ENCODE data around the gene FBXW7.
A peak's percentile ranks its signal among the peaks of the same experiment; 100 is the strongest.

Gene FBXW7

DNA sequence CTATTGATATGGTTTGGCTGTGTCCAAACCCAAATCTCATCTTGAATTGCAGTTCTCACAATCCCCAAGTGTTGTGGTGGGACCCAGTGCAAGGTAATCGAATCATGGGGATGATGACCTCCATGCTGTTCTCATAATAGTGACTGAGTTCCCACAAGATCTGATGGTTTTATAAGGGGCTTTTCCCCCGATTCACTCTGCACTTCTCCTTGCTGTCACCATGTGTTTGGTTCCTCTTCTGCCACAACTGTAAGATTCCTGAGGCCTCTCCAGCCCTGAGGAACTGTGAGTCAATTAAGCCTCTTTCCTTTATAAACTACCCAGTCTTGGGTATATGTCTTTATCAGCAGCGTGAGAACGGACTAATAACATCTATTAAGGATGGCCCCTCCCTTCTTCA lies 68.8 kb downstream of the FBXW7 start:
- ChIA-PET POLR2A (no interaction called here), CTCF (no interaction called here)
- peaks cover 9% of the 10 kb centered on the region for H3K4me1 ChIP-seq (ENCODE audit: control insufficient read depth, insufficient read depth, low read length)
- H3K27ac ChIP-seq (ENCODE audit: extremely low read depth, low read depth, low read length), result no peak overlapping the region
- no peaks in the 10 kb centered on the region for H3K9me3 ChIP-seq (ENCODE audit: control insufficient read depth, insufficient read depth, low read depth, low read length)
- H3K4me3 ChIP-seq (ENCODE audit: low read depth, low read length), result no peak overlapping the region
- no peaks in the 10 kb centered on the region for H3K36me3 ChIP-seq (ENCODE audit: control insufficient read depth in 2 of 2, insufficient read depth in 1 of 2, low read length in 2 of 2)
- TF ChIP-seq ZSCAN23 (tag by site-specific recombination; IDR thresholded peaks at IDR 0.05) (no peak), ZNF341 (tag by site-specific recombination; IDR thresholded peaks at IDR 0.05; ENCODE audit: low read depth) (no peak), ZNF175 (tag by site-specific recombination; IDR thresholded peaks at IDR 0.05) (no peak), ZNF555 (tag by site-specific recombination; conservative IDR thresholded peaks at IDR 0.05) (no peak), ZNF132 (tag by site-specific recombination; IDR thresholded peaks at IDR 0.05; ENCODE audit: borderline replicate concordance) (no peak), ZNF24 (tag by site-specific recombination; IDR thresholded peaks at IDR 0.05) (no peak)
- TF ChIP-seq, protein P1, sequence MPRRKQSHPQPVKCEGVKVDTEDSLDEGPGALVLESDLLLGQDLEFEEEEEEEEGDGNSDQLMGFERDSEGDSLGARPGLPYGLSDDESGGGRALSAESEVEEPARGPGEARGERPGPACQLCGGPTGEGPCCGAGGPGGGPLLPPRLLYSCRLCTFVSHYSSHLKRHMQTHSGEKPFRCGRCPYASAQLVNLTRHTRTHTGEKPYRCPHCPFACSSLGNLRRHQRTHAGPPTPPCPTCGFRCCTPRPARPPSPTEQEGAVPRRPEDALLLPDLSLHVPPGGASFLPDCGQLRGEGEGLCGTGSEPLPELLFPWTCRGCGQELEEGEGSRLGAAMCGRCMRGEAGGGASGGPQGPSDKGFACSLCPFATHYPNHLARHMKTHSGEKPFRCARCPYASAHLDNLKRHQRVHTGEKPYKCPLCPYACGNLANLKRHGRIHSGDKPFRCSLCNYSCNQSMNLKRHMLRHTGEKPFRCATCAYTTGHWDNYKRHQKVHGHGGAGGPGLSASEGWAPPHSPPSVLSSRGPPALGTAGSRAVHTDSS (tag by site-specific recombination; IDR thresholded peaks at IDR 0.05), result no peak

DNA sequence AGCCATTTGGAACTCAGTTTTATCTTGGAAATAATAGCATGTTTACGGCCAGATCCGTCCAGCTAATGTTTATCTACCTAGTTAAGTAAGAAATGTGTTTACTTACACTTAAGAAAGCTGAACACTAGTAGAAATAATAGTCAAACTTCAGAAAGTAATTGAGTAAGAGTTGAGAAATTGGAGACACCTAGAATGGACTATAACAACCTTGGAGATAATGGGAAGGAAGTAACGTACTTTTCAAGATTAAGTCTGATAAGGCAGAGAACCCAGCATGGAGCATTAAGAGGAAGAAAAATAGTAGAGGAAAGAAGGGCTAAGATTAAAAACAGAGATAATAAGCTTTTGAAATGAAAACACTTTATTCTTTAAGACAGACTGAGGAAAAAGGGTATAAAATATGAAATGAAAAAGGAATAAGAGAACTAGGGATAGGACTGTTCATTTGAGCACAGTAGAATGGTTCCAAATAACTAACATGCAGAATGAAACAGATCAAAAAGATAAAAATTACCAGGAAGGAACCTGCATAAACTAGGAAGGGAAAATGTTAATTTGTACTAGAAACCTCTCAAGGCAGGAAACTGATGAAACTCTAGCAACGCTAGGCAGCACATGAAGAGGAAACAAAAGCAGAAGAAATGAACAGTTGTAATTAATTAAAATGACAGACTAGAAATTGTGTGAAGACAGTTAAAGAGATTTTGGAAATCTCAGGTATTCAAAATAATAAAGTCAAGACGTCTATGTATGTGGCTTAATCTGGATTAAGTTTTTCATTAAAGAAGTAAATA lies 71.7 kb downstream of the FBXW7 start:
- Histone ChIP-seq H3K9me3 (ENCODE audit: control insufficient read depth, insufficient read depth, low read depth, low read length) (no peaks in the 10 kb centered on the region), H3K4me3 (ENCODE audit: low read depth, low read length) (no peak overlapping the region), H3K36me3 (ENCODE audit: control insufficient read depth in 2 of 2, insufficient read depth in 1 of 2, low read length in 2 of 2) (no peaks in the 10 kb centered on the region), H3K27ac (ENCODE audit: extremely low read depth, low read depth, low read length) (no peak overlapping the region), H3K4me1 (ENCODE audit: control insufficient read depth, insufficient read depth, low read length) (peaks cover 11% of the 10 kb centered on the region)
- ChIA-PET POLR2A (no interaction called here), CTCF (interaction anchor here (0.7 to 0.9 kb wide), 3 partner anchors 37 to 566 kb away, joined by 3 to 5 read pairs (median 3); no protein-coding TSS in a partner anchor)
- TF ChIP-seq TCF7L2 (IDR thresholded peaks at IDR 0.05; ENCODE audit: borderline replicate concordance, low read depth, low read length), result peak; percentile 87
- TF ChIP-seq SP7 (tag by site-specific recombination; IDR thresholded peaks at IDR 0.05), result no peak
- no peak for TF ChIP-seq ZNF221 (tag by site-specific recombination; IDR thresholded peaks at IDR 0.05; ENCODE audit: borderline replicate concordance)
- TF ChIP-seq KLF1 (tag by site-specific recombination; IDR thresholded peaks at IDR 0.05), result no peak
- TF ChIP-seq FEZF1 (tag by site-specific recombination; IDR thresholded peaks at IDR 0.05), result peak; percentile 5; the same call in 1 of the 2 replicates
- 0 out of 2 replicates have a peak, but pooled peaks have one; percentile 69 for TF ChIP-seq ZNF843 (tag by site-specific recombination; IDR thresholded peaks at IDR 0.05)
- no peak for TF ChIP-seq ZNF670 (tag by site-specific recombination; IDR thresholded peaks at IDR 0.05; ENCODE audit: low read depth)
- TF ChIP-seq OSR2 (tag by site-specific recombination; IDR thresholded peaks at IDR 0.05), result peak; percentile 54; the same call in 1 of the 2 replicates
- TF ChIP-seq, protein P2, sequence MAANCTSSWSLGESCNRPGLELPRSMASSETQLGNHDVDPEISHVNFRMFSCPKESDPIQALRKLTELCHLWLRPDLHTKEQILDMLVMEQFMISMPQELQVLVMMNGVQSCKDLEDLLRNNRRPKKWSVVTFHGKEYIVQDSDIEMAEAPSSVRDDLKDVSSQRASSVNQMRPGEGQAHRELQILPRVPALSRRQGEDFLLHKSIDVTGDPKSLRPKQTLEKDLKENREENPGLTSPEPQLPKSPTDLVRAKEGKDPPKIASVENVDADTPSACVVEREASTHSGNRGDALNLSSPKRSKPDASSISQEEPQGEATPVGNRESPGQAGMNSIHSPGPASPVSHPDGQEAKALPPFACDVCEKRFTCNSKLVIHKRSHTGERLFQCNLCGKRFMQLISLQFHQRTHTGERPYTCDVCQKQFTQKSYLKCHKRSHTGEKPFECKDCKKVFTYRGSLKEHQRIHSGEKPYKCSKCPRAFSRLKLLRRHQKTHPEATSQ (tag by site-specific recombination; IDR thresholded peaks at IDR 0.05), result no peak
- TF ChIP-seq TRIM28 (IDR thresholded peaks at IDR 0.05; ENCODE audit: borderline replicate concordance, low read length), result peak; percentile 54; the same call in 1 of the 2 replicates
- no peak for TF ChIP-seq ZNF391 (tag by site-specific recombination; IDR thresholded peaks at IDR 0.05; ENCODE audit: borderline replicate concordance, low read depth)
- no peak for TF ChIP-seq ZNF19 (tag by site-specific recombination; IDR thresholded peaks at IDR 0.05; ENCODE audit: low read depth)
- TF ChIP-seq IKZF3 (tag by site-specific recombination; IDR thresholded peaks at IDR 0.05), result peak; percentile 15; the same call in 1 of the 2 replicates
- TF ChIP-seq ZNF10 (tag by site-specific recombination; IDR thresholded peaks at IDR 0.05), result no peak
- TF ChIP-seq ZXDB (tag by site-specific recombination; IDR thresholded peaks at IDR 0.05), result 0 out of 2 replicates have a peak, but pooled peaks have one; percentile 33
- TF ChIP-seq PRDM1 (tag by site-specific recombination; IDR thresholded peaks at IDR 0.05), result peak; percentile 65
- TF ChIP-seq, protein P3, sequence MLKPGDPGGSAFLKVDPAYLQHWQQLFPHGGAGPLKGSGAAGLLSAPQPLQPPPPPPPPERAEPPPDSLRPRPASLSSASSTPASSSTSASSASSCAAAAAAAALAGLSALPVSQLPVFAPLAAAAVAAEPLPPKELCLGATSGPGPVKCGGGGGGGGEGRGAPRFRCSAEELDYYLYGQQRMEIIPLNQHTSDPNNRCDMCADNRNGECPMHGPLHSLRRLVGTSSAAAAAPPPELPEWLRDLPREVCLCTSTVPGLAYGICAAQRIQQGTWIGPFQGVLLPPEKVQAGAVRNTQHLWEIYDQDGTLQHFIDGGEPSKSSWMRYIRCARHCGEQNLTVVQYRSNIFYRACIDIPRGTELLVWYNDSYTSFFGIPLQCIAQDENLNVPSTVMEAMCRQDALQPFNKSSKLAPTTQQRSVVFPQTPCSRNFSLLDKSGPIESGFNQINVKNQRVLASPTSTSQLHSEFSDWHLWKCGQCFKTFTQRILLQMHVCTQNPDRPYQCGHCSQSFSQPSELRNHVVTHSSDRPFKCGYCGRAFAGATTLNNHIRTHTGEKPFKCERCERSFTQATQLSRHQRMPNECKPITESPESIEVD (tag by site-specific recombination; IDR thresholded peaks at IDR 0.05), result peak; percentile 89
- no peak for TF ChIP-seq ZBTB20 (tag by site-specific recombination; IDR thresholded peaks at IDR 0.05)
- no peak for TF ChIP-seq ZNF549 (tag by site-specific recombination; IDR thresholded peaks at IDR 0.05)
- TF ChIP-seq ZNF555 (tag by site-specific recombination; conservative IDR thresholded peaks at IDR 0.05), result no peak
- TF ChIP-seq ZNF707 (tag by site-specific recombination; IDR thresholded peaks at IDR 0.05), result no peak
